ENCODE data around the gene SLC41A2.

DNA sequence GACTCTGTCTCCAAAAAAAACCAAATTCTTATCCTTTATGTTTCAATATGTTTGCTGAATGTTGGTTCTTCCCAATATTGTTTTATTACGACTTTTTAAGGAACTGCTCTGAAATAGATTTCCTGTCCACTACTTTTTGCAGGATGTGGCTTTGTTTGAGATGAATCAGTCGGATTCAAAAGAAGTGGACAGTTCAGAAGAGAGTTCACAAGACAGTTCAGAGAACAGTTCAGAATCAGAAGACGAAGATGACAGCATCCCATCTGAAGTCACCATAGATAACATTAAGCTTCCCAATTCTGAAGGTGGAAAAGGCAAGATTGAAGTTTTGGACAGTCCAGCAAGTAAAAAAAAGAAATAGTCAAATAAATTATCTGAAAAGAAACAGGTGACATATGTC, 36.2 kb upstream of the SLC41A2 start:
- TF ChIP-seq CTCF (IDR thresholded peaks at IDR 0.05) (no peak), POLR2A (IDR thresholded peaks at IDR 0.05; ENCODE audit: low read depth) (no peak)
